ENCODE measurements around the gene BCL2L1.
"Not testable (repeated sequence)": the region's sequence is repeated elsewhere in the genome, so short reads cannot be mapped to it uniquely, and the experiment has no call there.

The BCL2L1 gene

DNA sequence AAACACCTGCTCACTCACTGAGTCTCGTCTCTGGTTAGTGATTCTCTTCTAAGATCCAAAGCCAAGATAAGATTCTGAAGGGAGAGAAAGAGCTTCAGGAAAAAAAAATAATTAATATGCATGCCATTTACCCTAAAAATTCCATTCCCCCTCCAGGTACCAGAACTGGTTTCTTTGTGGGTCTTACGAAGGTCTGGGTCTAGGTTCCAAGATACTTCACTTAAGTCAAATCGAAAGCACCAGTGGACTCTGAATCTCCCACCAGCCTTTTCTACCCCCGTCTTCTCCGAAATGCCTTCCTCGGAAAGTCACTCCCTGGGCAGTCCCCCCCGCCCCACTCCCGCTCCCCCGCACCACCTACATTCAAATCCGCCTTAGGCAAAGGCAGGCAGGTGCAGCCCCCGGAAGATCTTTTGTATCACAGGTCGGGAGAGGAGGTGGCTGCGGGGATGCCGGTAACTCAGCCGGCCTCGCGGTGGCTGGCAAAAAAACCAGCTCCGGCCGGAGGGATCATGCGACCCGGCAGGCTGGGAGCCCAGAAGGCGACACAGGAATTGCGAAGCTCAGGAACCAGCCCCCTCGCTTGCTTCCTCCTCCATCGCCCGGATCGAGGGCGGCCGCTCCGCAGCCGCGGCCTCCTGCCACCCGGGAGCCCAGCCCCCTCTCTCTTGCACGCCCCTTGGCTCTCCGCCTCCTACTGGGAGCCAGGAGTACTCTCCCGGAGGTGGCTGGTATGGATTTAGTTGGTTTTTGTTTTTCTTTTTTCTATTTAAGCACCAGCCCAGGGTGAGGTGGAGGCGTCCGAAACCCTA is at the start of gene BCL2L1:
BCL2L1 (minus strand) TSS at position 612 of the 812 bp plus-strand sequence. CDS start 650 bp downstream, outside the sequence.
- no peaks in the 10 kb centered on the region for H3K27me3 Mint-ChIP-seq
- peaks cover 1% of the 10 kb centered on the region for H3K36me3 Mint-ChIP-seq
- peak; percentile 49 to 55 for DNase-seq (ENCODE audit: low spot score in 2 of 2)
- H3K4me1 Mint-ChIP-seq: peaks cover 40% of the 10 kb centered on the region
- no peaks in the 10 kb centered on the region for H3K9me3 Mint-ChIP-seq
- peak within 1 kb of the TSS; percentile 96 for H3K4me3 Mint-ChIP-seq
- peak within 1 kb of the TSS; percentile 97 for H3K27ac Mint-ChIP-seq
- ATAC-seq (ENCODE audit: low read depth): peak; percentile 28

DNA sequence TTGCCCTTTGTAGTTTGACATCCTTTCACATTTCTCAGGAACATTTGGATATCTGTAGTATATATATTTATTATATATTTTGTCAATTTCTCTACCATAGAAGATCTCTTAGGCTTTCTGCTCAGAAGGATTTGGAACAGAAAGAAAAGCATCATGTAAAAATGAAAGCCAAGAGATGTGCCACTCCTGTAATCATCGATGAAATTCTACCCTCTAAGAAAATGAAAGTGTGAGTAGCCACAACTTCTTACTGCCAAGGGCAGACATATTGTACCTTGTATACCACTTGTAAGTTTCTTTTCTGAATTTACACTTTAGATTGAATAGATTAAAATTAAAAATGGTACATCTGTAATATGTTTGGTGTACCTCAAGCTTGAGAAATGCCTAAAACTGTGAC is 47.6 kb upstream of the BCL2L1 start:
- ATAC-seq (ENCODE audit: low read depth): no peak
- H3K36me3 Mint-ChIP-seq: no peaks in the 10 kb centered on the region
- H3K9me3 Mint-ChIP-seq: no peaks in the 10 kb centered on the region
- H3K27ac Mint-ChIP-seq: no peak overlapping the region
- H3K4me1 Mint-ChIP-seq: no peaks in the 10 kb centered on the region
- no peaks in the 10 kb centered on the region for H3K27me3 Mint-ChIP-seq
- DNase-seq (ENCODE audit: low spot score in 2 of 2): no peak
- H3K4me3 Mint-ChIP-seq: no peak overlapping the region

DNA sequence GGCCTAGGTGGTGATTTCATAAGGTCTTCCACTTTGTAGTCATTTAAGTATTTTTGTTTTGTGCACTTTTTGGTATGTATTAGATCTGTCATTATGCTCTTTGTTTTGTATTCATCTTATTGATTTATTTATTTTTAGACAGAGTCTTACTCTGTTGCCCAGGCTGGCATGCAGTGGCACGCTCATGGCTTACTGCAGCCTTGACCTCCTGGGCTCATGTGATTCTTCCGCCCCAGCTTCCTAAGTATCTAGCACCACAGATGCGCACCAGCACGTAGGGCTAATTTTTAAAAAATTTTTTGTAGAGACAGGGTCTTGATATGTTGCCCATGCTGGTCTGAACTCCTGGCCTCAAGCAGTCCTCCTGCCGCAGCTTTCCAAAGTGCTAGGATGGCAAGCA is 47.0 kb upstream of the BCL2L1 start:
- Mint-ChIP-seq H3K36me3 (no peaks in the 10 kb centered on the region), H3K27me3 (no peaks in the 10 kb centered on the region), H3K4me3 (no peak overlapping the region), H3K27ac (no peak overlapping the region), H3K9me3 (no peaks in the 10 kb centered on the region), H3K4me1 (no peaks in the 10 kb centered on the region)
- DNase-seq (ENCODE audit: low spot score in 2 of 2) (no peak), ATAC-seq (ENCODE audit: low read depth) (no peak)

DNA sequence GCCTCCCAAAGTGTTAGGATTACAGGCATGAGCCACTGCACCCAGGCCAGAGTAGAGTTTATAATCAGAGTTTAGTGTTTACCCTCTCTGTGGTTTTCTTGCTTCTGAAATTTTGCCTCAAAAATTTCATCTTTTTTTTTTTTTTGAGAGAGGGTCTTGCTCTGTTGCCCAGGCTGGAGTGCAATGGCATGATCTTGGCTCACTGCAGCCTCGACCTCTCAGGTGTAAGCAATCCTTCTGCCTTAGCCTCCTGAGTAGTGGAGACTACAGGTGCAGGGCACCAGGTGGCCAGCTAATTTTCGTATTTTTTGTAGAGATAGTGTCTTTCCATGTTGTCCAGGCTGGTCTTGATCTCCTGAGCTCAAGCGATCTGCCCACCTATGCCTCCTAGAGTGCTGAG is 45.1 kb upstream of the BCL2L1 start:
- Mint-ChIP-seq H3K4me3 (no peak overlapping the region), H3K27me3 (no peaks in the 10 kb centered on the region), H3K4me1 (no peaks in the 10 kb centered on the region), H3K9me3 (no peaks in the 10 kb centered on the region), H3K27ac (no peak overlapping the region), H3K36me3 (no peaks in the 10 kb centered on the region)
- no peak for DNase-seq (ENCODE audit: low spot score in 2 of 2)
- no peak for ATAC-seq (ENCODE audit: low read depth)

DNA sequence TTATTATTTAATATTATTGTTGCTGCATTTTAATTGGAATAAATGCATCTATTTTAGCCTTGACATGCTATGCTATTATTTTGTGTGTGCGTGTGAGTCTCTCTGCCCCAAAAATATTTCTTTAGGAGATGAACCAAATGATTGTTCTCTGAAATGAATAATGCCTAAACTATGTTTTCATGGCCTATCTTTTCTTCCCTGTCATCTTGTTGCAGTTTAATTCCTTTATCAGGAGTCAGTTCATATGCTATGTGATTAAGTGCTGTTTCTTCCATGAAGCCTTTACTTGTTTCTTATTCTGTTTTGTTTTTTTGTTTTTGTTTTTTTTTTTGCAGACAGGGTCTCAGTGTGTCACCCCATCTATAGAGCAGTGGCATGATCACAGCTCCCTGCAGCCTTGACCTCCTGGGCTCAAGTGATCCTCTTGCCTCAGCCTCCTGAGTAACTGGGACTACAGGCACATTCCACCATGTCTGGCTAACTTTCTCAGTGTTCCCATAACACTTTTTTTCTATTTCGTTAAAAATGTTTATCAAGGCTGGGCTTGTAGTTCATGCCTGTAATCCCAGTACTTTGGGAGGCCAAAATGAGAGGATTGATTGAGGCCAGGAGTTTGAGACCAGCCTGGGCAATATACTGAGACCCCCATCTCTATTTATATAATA is 42.1 kb upstream of the BCL2L1 start:
- Mint-ChIP-seq H3K4me3 (no peak overlapping the region), H3K27me3 (no peaks in the 10 kb centered on the region), H3K9me3 (no peaks in the 10 kb centered on the region), H3K27ac (no peak overlapping the region), H3K4me1 (no peaks in the 10 kb centered on the region), H3K36me3 (no peaks in the 10 kb centered on the region)
- no peak for DNase-seq (ENCODE audit: low spot score in 2 of 2)
- no peak for ATAC-seq (ENCODE audit: low read depth)

DNA sequence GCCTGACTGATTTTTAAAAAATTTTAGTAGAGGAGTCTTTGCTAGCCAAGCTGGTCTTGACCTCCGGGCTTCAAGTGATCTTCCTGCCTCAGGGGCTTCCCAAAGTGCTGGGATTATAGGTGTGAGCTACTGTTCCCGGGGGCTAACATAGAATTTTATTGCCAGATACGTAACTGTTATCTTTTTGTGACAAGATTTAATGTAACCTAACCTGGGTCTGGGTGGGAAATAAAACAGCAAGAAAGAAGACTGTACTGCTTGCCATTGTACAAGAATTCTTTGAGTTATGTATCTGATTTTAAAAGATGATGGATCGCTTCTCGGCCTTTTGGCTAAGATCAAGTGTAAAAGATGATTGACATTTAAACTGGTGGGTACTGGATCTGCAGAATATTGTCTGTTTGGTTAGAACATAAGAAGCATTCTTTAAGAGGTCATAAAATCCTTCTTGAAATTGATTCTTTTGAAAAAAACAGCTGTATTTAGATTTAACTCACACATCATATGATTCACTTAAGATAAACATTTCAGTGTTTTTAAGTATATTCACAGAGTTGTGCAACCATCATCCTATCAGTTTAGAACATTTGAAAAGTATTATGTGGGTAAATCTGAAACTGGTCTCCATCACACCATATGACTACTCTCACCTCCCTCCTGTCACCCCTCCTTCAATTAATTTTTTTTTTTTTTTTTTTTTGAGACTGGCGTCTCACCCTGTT is 38.0 kb upstream of the BCL2L1 start:
- no peaks in the 10 kb centered on the region for H3K36me3 Mint-ChIP-seq

DNA sequence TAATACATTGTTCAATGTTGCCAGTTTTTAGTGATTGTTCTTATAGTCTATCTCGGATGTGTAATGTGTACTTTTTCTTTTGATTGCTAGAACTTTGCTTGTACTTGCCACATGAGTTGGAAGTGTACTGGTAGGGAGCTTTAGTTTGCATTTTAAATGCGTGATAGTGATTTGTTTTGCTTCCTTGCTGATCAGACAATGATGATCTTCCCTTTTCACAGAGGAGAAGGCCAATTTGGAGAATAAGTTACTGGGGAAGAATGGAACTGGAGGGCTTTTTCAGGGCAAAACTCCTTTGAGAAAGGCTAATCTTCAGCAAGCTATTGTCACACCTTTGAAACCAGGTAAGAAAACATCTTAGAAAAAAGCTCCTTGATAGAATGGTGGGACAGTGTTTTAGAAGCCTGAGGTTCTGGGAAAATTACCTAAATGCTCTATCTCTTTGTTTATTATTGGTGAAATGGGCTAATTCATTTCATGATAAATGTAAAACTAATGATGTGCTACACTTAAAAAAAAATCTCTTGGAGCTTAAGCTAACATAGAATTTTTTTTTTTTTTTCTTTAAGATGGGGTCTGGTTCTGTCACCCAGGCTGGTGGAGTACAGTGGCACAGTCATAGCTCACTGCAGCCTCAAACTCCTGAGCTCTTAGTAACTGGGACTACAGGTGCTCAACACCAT is 37.3 kb upstream of the BCL2L1 start:
- no peak for ATAC-seq (ENCODE audit: low read depth)
- Mint-ChIP-seq H3K4me1 (no peaks in the 10 kb centered on the region), H3K36me3 (no peaks in the 10 kb centered on the region), H3K9me3 (no peaks in the 10 kb centered on the region), H3K27ac (no peak overlapping the region), H3K27me3 (no peaks in the 10 kb centered on the region), H3K4me3 (no peak overlapping the region)
- DNase-seq (ENCODE audit: low spot score in 2 of 2): no peak

More for the DNA sequence above, 38.0 kb upstream of the BCL2L1 start:
- Mint-ChIP-seq H3K9me3 (no peaks in the 10 kb centered on the region), H3K4me1 (no peaks in the 10 kb centered on the region), H3K27me3 (no peaks in the 10 kb centered on the region), H3K4me3 (no peak overlapping the region), H3K27ac (no peak overlapping the region)
- DNase-seq (ENCODE audit: low spot score in 2 of 2) (no peak), ATAC-seq (ENCODE audit: low read depth) (no peak)

DNA sequence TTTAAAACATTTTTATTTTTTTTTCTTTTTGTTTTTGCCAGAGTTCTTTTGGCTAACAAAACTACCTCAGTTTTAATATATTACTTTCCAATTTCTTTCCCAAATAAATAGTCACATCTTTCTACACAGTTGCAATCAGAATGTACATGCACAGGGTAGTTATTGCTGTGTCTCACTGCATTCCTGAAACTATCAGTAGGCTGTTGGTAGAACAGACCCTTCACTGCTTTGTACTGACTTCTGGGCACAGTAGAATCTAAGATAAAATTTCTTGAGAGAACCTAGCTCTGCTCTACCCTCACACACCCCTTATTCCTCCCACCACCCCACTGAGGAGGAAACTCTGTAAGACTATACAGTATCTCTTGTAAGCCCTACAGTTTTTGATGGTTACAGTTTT is 36.3 kb upstream of the BCL2L1 start:
- no peaks in the 10 kb centered on the region for H3K9me3 Mint-ChIP-seq
- DNase-seq (ENCODE audit: low spot score in 2 of 2) (no peak), ATAC-seq (ENCODE audit: low read depth) (no peak)
- H3K27ac Mint-ChIP-seq: no peak overlapping the region
- no peaks in the 10 kb centered on the region for H3K4me1 Mint-ChIP-seq
- H3K36me3 Mint-ChIP-seq: no peaks in the 10 kb centered on the region
- no peaks in the 10 kb centered on the region for H3K27me3 Mint-ChIP-seq
- no peak overlapping the region for H3K4me3 Mint-ChIP-seq

DNA sequence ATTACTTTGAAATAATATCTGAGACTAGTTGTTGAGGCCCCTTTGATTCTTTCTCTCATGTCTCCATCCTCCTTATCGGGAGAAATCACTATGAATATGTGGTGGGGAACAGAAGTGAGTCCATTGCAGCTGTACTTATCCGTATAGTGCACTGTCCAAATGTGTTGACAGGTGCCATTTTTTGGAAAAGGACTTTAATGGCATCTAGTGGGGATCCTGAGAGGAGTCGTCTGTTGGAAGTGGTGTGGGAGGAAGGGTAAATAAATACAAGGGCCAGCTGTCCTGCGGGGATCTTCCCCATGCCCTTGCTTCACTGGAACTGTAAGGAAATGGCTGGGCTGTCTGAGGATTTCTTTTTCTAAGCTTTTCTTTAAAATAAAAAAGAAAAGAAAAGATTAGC is 35.9 kb upstream of the BCL2L1 start:
- Mint-ChIP-seq H3K4me1 (no peaks in the 10 kb centered on the region), H3K27ac (no peak overlapping the region), H3K27me3 (no peaks in the 10 kb centered on the region), H3K9me3 (no peaks in the 10 kb centered on the region), H3K4me3 (no peak overlapping the region), H3K36me3 (no peaks in the 10 kb centered on the region)
- ATAC-seq (ENCODE audit: low read depth): no peak
- no peak for DNase-seq (ENCODE audit: low spot score in 2 of 2)

DNA sequence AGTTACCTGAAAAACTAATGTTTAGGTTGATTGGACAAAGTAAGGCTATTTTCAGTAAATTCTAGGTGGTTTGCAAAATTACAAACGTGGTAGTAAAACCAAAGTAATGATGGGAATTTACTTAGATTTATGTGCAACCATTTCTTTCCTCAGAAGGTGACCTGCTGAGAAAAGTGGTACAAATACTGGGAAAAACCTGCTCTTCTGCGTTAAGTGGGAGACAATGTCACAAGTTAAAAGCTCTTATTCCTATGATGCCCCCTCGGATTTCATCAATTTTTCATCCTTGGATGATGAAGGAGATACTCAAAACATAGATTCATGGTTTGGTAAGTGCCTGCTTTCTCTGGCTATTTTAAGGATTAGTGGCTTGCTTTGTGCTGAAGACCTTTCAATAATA is 34.6 kb upstream of the BCL2L1 start:
- H3K27me3 Mint-ChIP-seq: no peaks in the 10 kb centered on the region
- H3K4me1 Mint-ChIP-seq: no peaks in the 10 kb centered on the region
- no peak for DNase-seq (ENCODE audit: low spot score in 2 of 2)
- no peaks in the 10 kb centered on the region for H3K36me3 Mint-ChIP-seq
- H3K27ac Mint-ChIP-seq: no peak overlapping the region
- H3K9me3 Mint-ChIP-seq: no peaks in the 10 kb centered on the region
- ATAC-seq (ENCODE audit: low read depth): no peak
- no peak overlapping the region for H3K4me3 Mint-ChIP-seq

DNA sequence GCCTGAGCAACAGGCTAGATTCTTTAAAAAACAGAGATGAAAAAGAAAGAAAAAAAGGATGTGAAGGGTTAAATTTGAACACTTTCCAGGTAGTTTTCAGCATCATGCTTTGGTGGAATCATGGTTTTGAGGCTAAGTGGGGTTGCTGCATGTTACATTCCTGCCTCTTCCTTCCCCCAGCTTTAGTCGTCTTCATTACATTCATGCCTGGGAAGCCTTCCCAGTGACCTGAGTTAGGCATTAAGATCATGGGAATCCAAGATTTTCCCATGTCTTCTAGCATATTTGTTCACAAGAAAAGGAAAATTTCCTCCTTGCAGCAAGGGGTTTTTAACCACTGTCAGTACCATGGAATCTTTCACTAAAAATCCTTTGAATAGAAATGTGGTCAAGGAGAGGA is 28.5 kb upstream of the BCL2L1 start:
- Mint-ChIP-seq H3K4me1 (no peaks in the 10 kb centered on the region), H3K4me3 (no peak overlapping the region), H3K9me3 (no peaks in the 10 kb centered on the region), H3K27me3 (no peaks in the 10 kb centered on the region), H3K27ac (no peak overlapping the region), H3K36me3 (no peaks in the 10 kb centered on the region)
- no peak for DNase-seq (ENCODE audit: low spot score in 2 of 2)
- no peak for ATAC-seq (ENCODE audit: low read depth)

DNA sequence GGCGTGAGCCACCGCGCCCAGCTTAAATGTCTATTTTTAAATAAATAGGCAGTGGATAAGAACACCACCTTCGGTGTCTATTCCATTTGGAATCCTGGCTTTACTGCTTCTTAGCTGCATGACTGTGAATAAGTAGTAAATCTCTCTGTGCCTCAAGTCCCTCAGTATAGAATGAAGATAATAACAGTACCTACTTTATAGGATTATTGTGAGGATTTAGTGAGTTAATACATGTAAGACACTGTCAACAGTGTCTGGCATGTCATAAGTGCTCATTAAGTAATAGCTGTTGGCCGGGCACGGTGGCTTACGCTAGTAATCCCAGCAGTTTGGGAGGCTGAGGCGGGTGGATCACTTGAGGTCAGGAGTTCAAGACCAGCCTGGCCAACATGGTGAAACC is 26.6 kb upstream of the BCL2L1 start:
- no peaks in the 10 kb centered on the region for H3K4me1 Mint-ChIP-seq

DNA sequence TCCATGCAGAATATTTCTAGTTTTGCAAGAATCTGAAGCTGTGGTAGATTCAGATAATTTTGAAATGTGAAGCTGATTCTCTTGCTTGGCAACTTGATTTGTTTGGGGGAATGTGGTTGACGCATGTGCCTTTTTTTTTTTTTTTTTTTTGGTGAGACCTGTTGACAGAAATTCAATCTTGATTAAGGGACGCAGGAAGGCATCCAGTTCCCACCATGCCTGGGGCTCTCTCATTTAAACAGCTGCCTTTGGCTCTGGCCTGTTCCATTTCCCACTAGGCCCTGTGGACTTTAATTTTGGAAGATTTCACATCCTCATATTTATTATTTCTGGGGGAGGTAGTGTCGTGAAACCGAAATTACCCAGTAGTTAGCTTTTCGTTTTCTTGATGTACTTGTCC is 25.0 kb upstream of the BCL2L1 start:
- Mint-ChIP-seq H3K27me3 (no peaks in the 10 kb centered on the region), H3K27ac (no peak overlapping the region), H3K4me3 (no peak overlapping the region), H3K9me3 (no peaks in the 10 kb centered on the region), H3K36me3 (no peaks in the 10 kb centered on the region), H3K4me1 (no peaks in the 10 kb centered on the region)
- ATAC-seq (ENCODE audit: low read depth) (no peak), DNase-seq (ENCODE audit: low spot score in 2 of 2) (no peak)

More for the DNA sequence above, 26.6 kb upstream of the BCL2L1 start:
- DNase-seq (ENCODE audit: low spot score in 2 of 2) (no peak), ATAC-seq (ENCODE audit: low read depth) (no peak)
- Mint-ChIP-seq H3K27me3 (no peaks in the 10 kb centered on the region), H3K27ac (no peak overlapping the region), H3K36me3 (no peaks in the 10 kb centered on the region), H3K9me3 (no peaks in the 10 kb centered on the region), H3K4me3 (no peak overlapping the region)

DNA sequence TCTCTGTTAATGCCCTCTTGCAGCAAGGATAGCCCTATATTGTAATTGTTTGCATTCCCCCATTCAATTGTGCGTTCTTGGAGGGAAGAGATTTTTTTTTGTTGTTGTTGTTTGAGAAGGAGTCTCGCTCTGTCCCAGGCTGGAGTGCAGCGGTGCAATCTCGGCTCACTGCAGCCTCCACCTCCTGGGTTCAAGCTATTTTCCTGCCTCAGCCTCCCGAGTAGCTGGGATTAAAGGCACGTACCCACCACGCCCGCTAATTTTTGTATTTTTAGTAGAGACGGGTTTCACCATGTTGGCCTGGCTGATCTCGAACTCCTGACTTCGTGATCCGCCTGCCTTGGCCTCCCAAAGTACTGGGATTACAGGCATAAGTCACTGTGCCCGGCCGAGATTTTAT is 24.4 kb upstream of the BCL2L1 start:
- H3K36me3 Mint-ChIP-seq; H3K4me1 Mint-ChIP-seq; ATAC-seq (ENCODE audit: low read depth); H3K9me3 Mint-ChIP-seq; H3K4me3 Mint-ChIP-seq; H3K27ac Mint-ChIP-seq; DNase-seq (ENCODE audit: low spot score in 2 of 2); H3K27me3 Mint-ChIP-seq: not testable (repeated sequence)

Data from memory B cell (primary cell).